Measurements from ENCODE around the gene SPI1. TPM values are rescaled to one million over a fixed set of nuclear protein-coding genes. Genes with fewer than 3 reads are reported as not detected.

The SPI1 gene
- total RNA-seq, 1 donor from 2014 or later, result not detected

DNA sequence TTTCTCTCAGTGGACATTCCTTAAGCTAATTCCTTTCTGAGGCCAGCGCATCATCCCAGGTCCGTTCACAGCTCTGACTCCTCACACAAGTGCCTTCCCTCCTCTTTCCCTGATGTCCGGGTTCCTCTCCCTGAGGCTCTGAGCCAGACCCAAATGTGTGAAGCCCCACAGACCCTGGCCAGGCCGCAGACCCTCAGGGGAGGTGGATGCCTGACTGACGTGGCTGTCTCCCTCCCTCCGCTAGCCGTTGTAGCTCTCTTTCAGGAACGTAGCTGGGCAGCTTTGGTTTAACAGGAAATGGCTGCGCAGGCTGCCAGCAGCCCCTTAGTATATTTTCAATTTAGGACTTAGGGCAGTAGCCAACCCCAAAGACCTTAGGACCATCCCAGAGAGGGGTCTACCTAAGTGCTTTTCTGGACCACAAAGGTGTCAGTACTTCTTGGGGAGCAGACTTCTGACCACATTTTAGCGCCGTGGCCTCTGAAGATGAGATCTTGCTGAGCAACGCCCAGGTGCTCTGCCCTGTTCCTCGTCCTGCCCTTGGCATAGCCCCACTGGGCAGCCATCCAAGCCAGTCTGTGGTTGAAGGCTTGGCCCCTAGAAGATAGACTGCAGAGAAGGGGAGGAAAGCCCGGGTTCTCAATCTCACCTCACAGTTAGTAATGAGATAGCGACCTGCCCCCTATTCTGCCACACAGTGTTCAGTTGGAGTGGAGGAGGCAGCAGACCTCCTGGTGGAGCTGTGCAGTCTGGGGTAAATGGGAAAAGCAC is 52.9 kb downstream of the SPI1 start:
- no peaks in the 10 kb centered on the region for H3K9me3 Mint-ChIP-seq (ENCODE audit: unreplicated experiment)
- H3K4me3 Mint-ChIP-seq (ENCODE audit: unreplicated experiment), result no peak overlapping the region
- DNase-seq (ENCODE audit: low read depth) (no peak), FAIRE-seq (no peak)
- no peaks in the 10 kb centered on the region for H3K27me3 ChIP-seq (ENCODE audit: insufficient read depth, low read length)
- H3K4me1 Mint-ChIP-seq (ENCODE audit: low read depth, unreplicated experiment), result no peaks in the 10 kb centered on the region
- H2AFZ ChIP-seq (ENCODE audit: low read depth, low read length), result no peak overlapping the region
- H3K4me2 ChIP-seq (ENCODE audit: low read length), result no peak overlapping the region
- no peak overlapping the region for H3K4me3 ChIP-seq (ENCODE audit: insufficient read depth, low read depth, low read length)
- H3K27ac Mint-ChIP-seq (ENCODE audit: unreplicated experiment), result peak overlapping the region; percentile 14
- no peaks in the 10 kb centered on the region for H3K4me1 ChIP-seq (ENCODE audit: insufficient read depth, low read length)
- H3K79me2 ChIP-seq (ENCODE audit: insufficient read depth, low read length), result no peaks in the 10 kb centered on the region
- H4K20me1 ChIP-seq (ENCODE audit: insufficient read depth, low read length), result no peaks in the 10 kb centered on the region
- no peaks in the 10 kb centered on the region for H3K27me3 Mint-ChIP-seq (ENCODE audit: low read depth, unreplicated experiment)
- TF ChIP-seq EZH2 (IDR thresholded peaks at IDR 0.05; ENCODE audit: insufficient read depth, low read length) (no peak), CTCF (IDR thresholded peaks at IDR 0.05; ENCODE audit: insufficient read depth, low read depth, low read length) (no peak)
- no peak overlapping the region for H3K9ac ChIP-seq (ENCODE audit: low read length)
- peaks cover 24% of the 10 kb centered on the region for H3K36me3 Mint-ChIP-seq (ENCODE audit: low read depth, unreplicated experiment)
- H3K36me3 ChIP-seq (ENCODE audit: insufficient read depth, low read length), result no peaks in the 10 kb centered on the region
- H3K27ac ChIP-seq (ENCODE audit: low read depth, low read length), result no peak overlapping the region
- H3K9me3 ChIP-seq (ENCODE audit: insufficient read depth, low read depth, low read length), result no peaks in the 10 kb centered on the region

DNA sequence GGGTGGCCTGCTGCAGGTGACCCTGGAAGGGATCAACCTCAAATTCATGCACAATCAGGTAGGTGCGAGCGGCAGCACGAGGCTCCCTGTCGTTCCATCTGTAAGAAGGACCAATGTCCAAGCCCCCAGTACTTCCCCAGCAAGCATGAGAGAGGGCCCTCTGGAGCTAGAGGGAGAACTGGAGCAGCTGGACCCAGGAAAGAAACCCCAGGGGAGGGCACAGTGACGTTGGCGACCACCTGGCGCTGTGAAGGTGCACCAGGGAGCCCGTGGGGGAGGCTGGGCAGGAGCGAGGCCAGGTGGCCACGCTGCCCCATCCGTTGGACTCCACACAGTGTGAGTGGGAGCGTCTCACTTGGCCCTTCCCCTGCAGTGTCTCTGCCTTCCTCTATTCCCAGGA is 53.8 kb downstream of the SPI1 start:
- H3K36me3 Mint-ChIP-seq (ENCODE audit: low read depth, unreplicated experiment), result peaks cover 24% of the 10 kb centered on the region

More for the DNA sequence above, 53.8 kb downstream of the SPI1 start:
- Mint-ChIP-seq H3K27ac (ENCODE audit: unreplicated experiment) (no peak overlapping the region), H3K4me3 (ENCODE audit: unreplicated experiment) (no peak overlapping the region), H3K9me3 (ENCODE audit: unreplicated experiment) (no peaks in the 10 kb centered on the region), H3K27me3 (ENCODE audit: low read depth, unreplicated experiment) (no peaks in the 10 kb centered on the region), H3K4me1 (ENCODE audit: low read depth, unreplicated experiment) (no peaks in the 10 kb centered on the region)
- TF ChIP-seq CTCF (IDR thresholded peaks at IDR 0.05; ENCODE audit: insufficient read depth, low read depth, low read length) (no peak), EZH2 (IDR thresholded peaks at IDR 0.05; ENCODE audit: insufficient read depth, low read length) (no peak)
- Histone ChIP-seq H3K27ac (ENCODE audit: low read depth, low read length) (no peak overlapping the region), H3K9ac (ENCODE audit: low read length) (no peak overlapping the region), H3K4me1 (ENCODE audit: insufficient read depth, low read length) (no peaks in the 10 kb centered on the region), H3K9me3 (ENCODE audit: insufficient read depth, low read depth, low read length) (no peaks in the 10 kb centered on the region), H4K20me1 (ENCODE audit: insufficient read depth, low read length) (no peaks in the 10 kb centered on the region), H3K79me2 (ENCODE audit: insufficient read depth, low read length) (no peaks in the 10 kb centered on the region), H2AFZ (ENCODE audit: low read depth, low read length) (no peak overlapping the region), H3K27me3 (ENCODE audit: insufficient read depth, low read length) (no peaks in the 10 kb centered on the region), H3K4me2 (ENCODE audit: low read length) (no peak overlapping the region), H3K4me3 (ENCODE audit: insufficient read depth, low read depth, low read length) (no peak overlapping the region), H3K36me3 (ENCODE audit: insufficient read depth, low read length) (no peaks in the 10 kb centered on the region)
- no peak for DNase-seq (ENCODE audit: low read depth)
- no peak for FAIRE-seq

Measured in astrocyte (in vitro differentiated cells and primary cell).